Prostate gland (tissue), 2 donors: Measurements from ENCODE around the gene PIK3CD. TPM values are rescaled to one million over a fixed set of nuclear protein-coding genes. Genes with fewer than 3 reads are reported as not detected.

Experiments used
- DNase-seq: peaks from one replicate; pipeline ENCODE4 v3.0.0-alpha.2; 2019; ENCODE audit warnings: low spot score
- H3K27ac ChIP-seq, 2 donors: fragments of 200-600 bp; sonication (generic); 2 replicates each; pipeline ENCODE4 v1.5.1; 2017 to 2019
- H3K27me3 ChIP-seq: fragments of 200-600 bp; sonication (generic); replicated peaks from 2 replicates; pipeline ENCODE4 v1.5.1; 2019; ENCODE audit not compliant: insufficient read depth
- H3K36me3 ChIP-seq, 2 donors: fragments of 200-600 bp; sonication (generic); 1 replicate in 1 of 2; 2 replicates in 1 of 2; pipeline versions ENCODE4 v1.5.1 to v1.8.1; 2017 to 2019
- H3K4me1 ChIP-seq: fragments of 200-600 bp; sonication (generic); replicated peaks from 2 replicates; pipeline ENCODE4 v1.5.1; 2019
- H3K4me3 ChIP-seq, 2 donors: fragments of 200-600 bp; sonication (generic); 2 replicates each; pipeline ENCODE4 v1.5.1; 2017 to 2019
- H3K9me3 ChIP-seq: fragments of 200-600 bp; sonication (generic); 2 replicates; pipeline ENCODE4 v1.5.1; 2017
- POLR2A ChIP-seq: fragments of 450-650 bp; IDR thresholded peaks from one replicate; pipeline ENCODE4 v1.6.1; 2016; ENCODE audit warnings: antibody characterized with exemption, mild to moderate bottlenecking
- POLR2AphosphoS5 ChIP-seq: sonication (generic); formaldehyde crosslinking; IDR thresholded peaks from one replicate; pipeline ENCODE4 v1.6.1; 2017; ENCODE audit warnings: antibody characterized with exemption
- WGBS: methylation state at CpG from one replicate; pipeline ENCODE4 v1.1.5; 2018; 5-methylcytosine and 5-hydroxymethylcytosine counted together
- intact Hi-C: fragments of 100-400 bp; cut with DNase I; formaldehyde crosslinking; loops from one replicate; pipeline ENCODE4 v1.14.2; 2022
- total RNA-seq, 2 donors: library from RNA; depleted of rRNA; stranded (reverse); fragments of >200 nt; gene quantifications; one replicate each; pipeline ENCODE4 v1.1.0, GENCODE V29; 2016
- TF ChIP-seq, protein P1 (sequence below), 4 experiments: fragments of 200-600 bp in 2 of 4; fragments of 450-650 bp in 2 of 4; sonication (generic) in 2 of 4; IDR thresholded peaks; 1 replicate in 3 of 4; 2 replicates in 1 of 4; pipeline ENCODE4 v1.5.1; 2016 to 2019; ENCODE audit warnings: antibody characterized with exemption in 4 of 4, mild to moderate bottlenecking in 2 of 4, moderate library complexity in 2 of 4

Gene PIK3CD
- total RNA-seq, 2 donors from 2014 or later = 5.3 to 12.9 TPM

DNA sequence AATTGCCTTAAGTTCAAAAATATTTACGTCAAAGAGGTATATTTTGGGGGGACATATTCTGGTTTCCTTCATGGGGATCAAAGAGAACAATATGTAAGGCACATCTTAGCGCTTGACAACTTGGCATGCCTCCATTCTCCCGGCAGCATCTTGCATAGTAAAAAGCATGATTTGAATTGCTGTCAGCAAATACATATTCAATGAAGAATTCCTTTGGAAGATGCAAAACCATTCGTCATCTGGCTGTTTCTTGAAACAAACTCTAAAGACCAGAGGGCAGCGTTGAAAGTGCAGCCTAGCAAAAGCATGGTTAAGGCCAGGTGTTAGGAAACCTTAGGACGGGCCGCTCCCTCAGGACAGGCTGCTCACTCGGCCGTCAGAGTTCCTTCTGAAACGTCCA lies 3.4 kb upstream of the PIK3CD start:
- WGBS = 71% methylated on average over 10 of the region's 10 CpGs
- no peak overlapping the region for H3K27ac ChIP-seq
- no peaks in the 10 kb centered on the region for H3K36me3 ChIP-seq
- intact Hi-C loops = no loop called here
- H3K27me3 ChIP-seq = no peaks in the 10 kb centered on the region
- DNase-seq = no peak
- TF ChIP-seq, protein P1, sequence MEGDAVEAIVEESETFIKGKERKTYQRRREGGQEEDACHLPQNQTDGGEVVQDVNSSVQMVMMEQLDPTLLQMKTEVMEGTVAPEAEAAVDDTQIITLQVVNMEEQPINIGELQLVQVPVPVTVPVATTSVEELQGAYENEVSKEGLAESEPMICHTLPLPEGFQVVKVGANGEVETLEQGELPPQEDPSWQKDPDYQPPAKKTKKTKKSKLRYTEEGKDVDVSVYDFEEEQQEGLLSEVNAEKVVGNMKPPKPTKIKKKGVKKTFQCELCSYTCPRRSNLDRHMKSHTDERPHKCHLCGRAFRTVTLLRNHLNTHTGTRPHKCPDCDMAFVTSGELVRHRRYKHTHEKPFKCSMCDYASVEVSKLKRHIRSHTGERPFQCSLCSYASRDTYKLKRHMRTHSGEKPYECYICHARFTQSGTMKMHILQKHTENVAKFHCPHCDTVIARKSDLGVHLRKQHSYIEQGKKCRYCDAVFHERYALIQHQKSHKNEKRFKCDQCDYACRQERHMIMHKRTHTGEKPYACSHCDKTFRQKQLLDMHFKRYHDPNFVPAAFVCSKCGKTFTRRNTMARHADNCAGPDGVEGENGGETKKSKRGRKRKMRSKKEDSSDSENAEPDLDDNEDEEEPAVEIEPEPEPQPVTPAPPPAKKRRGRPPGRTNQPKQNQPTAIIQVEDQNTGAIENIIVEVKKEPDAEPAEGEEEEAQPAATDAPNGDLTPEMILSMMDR (IDR thresholded peaks at IDR 0.05) = no peak
- no peak for TF ChIP-seq POLR2A
- TF ChIP-seq POLR2AphosphoS5 = no peak
- H3K4me3 ChIP-seq = no peak overlapping the region
- H3K4me1 ChIP-seq = no peaks in the 10 kb centered on the region
- no peaks in the 10 kb centered on the region for H3K9me3 ChIP-seq

DNA sequence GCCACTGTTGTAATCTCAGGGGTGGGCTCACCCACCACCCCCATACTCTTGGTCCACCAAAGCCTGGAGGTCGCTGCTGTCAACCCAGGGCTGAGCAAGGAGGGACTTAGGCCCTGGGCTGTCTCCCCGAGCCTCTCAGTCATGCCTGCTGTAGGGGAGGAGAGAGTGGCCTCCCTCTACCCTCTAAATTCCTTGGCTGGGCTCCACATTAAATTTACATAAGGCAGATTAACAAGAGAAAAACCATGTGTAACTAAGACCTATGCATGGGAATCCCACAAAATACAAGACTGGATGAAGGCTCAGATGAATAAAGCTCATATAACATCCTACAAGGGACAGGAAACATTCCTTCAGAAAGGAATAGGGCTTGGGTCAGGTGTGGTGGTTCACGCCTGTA lies 1.8 kb upstream of the PIK3CD start:
- intact Hi-C loops = no loop called here
- DNase-seq = no peak
- TF ChIP-seq POLR2AphosphoS5 = no peak
- TF ChIP-seq POLR2A = no peak
- TF ChIP-seq, protein P1 (IDR thresholded peaks at IDR 0.05) = no peak
- Histone ChIP-seq H3K27me3 (no peaks in the 10 kb centered on the region), H3K36me3 (no peaks in the 10 kb centered on the region), H3K9me3 (no peaks in the 10 kb centered on the region), H3K27ac (no peak overlapping the region), H3K4me1 (no peaks in the 10 kb centered on the region), H3K4me3 (no peak overlapping the region)
- WGBS = 84% methylated on average over 3 of the region's 3 CpGs

DNA sequence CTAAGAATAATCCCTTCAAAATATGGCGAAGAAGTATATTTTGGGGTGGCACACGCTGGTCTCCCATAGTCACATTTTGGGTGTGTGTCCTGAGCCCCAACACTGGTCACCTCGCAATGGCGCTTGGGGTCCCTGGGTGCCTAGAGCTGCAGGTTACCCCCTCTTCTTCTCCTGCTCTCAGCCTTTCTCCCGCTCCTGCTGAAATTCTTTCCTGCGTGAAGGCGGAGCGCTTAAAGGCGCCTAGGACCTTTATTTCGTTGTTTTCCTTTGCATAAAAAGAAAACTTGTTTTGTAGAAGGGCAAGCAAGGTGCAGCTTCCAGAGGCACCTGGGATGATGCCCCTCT lies 339 bp upstream of the PIK3CD start:
- peak overlapping the region; percentile 26 to 35 for H3K4me3 ChIP-seq
- no peaks in the 10 kb centered on the region for H3K9me3 ChIP-seq
- no peaks in the 10 kb centered on the region for H3K4me1 ChIP-seq
- no peaks in the 10 kb centered on the region for H3K36me3 ChIP-seq
- 31% methylated on average over 10 of the region's 10 CpGs for WGBS
- intact Hi-C loops = no loop called here
- H3K27ac ChIP-seq = no peak overlapping the region
- no peaks in the 10 kb centered on the region for H3K27me3 ChIP-seq
- TF ChIP-seq, protein P1 (IDR thresholded peaks at IDR 0.05) = no peak
- TF ChIP-seq POLR2AphosphoS5 (no peak), POLR2A (no peak)
- no peak for DNase-seq

DNA sequence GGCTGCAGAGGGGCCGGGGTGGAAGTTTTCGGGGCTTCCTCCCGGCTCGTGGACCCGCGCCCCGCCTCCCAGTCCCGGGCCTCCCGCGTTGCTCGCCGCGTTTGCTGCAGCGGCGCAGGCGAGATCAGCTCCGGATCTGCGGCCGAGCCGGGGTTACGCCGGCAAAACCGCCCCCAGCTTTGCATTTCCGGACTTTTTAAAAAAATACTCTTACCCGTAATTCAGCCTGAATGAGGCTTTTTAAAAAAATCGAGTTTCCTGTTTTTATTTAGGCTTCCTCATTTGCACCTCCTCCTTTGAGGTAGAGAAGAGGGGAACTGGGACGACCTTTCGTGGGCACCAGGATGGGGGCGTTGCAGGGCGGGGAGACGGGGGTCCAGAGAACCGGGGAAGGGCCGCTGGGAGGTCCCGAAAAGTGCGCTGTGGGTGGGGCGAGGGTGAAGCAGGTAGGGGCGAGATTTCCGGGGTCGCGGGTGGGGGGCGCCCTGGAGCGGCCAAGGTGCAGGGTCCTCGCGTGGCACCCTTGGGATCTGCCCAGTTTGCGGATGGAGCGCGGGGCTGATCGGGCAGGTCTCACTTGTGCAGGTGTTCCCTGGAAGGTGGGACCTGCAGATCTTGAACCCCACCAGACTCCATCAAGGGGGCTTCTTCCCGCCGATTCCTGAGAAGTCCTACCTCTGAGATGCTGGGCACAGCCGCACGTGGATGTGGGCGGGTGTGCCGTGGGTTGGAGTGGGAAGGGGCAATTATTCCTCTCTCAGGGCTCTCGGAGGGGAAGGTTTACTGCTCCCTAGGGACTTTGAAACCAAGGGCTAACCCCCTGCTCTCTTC lies 1.1 kb downstream of the PIK3CD start:
- Histone ChIP-seq H3K27me3 (no peaks in the 10 kb centered on the region), H3K4me1 (no peaks in the 10 kb centered on the region), H3K4me3 (peak overlapping the region; percentile 26 to 35), H3K27ac (no peak overlapping the region), H3K36me3 (no peaks in the 10 kb centered on the region), H3K9me3 (no peaks in the 10 kb centered on the region)
- DNase-seq = no peak
- intact Hi-C loops = no loop called here
- 9% methylated on average over 55 of the region's 55 CpGs for WGBS
- TF ChIP-seq POLR2A = no peak
- TF ChIP-seq, protein P1 (IDR thresholded peaks at IDR 0.05) = no peak
- TF ChIP-seq POLR2AphosphoS5 = no peak

DNA sequence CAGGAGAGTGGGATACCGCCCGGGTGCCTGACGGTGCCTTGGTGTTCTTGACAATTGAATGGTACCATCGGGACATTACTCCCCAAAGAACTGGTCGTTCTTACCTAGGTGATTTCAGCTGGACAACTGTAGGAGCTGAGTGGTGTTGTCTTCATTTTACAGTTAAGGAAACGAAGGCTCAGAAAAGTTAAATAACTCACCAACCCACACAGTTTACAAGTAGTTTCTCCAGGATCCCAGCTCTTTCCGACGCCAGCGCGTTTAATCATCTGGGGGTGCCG lies 1.6 kb downstream of the PIK3CD start:
- WGBS = 60% methylated on average over 11 of the region's 11 CpGs
- Histone ChIP-seq H3K4me3 (no peak overlapping the region), H3K27me3 (no peaks in the 10 kb centered on the region), H3K4me1 (no peaks in the 10 kb centered on the region), H3K9me3 (no peaks in the 10 kb centered on the region), H3K36me3 (no peaks in the 10 kb centered on the region), H3K27ac (no peak overlapping the region)
- DNase-seq = no peak
- TF ChIP-seq POLR2A (no peak), POLR2AphosphoS5 (no peak)
- TF ChIP-seq, protein P1 (IDR thresholded peaks at IDR 0.05) = no peak
- intact Hi-C loops = no loop called here
